ENCODE measurements around the gene IGSF9.

The IGSF9 gene, protein sequence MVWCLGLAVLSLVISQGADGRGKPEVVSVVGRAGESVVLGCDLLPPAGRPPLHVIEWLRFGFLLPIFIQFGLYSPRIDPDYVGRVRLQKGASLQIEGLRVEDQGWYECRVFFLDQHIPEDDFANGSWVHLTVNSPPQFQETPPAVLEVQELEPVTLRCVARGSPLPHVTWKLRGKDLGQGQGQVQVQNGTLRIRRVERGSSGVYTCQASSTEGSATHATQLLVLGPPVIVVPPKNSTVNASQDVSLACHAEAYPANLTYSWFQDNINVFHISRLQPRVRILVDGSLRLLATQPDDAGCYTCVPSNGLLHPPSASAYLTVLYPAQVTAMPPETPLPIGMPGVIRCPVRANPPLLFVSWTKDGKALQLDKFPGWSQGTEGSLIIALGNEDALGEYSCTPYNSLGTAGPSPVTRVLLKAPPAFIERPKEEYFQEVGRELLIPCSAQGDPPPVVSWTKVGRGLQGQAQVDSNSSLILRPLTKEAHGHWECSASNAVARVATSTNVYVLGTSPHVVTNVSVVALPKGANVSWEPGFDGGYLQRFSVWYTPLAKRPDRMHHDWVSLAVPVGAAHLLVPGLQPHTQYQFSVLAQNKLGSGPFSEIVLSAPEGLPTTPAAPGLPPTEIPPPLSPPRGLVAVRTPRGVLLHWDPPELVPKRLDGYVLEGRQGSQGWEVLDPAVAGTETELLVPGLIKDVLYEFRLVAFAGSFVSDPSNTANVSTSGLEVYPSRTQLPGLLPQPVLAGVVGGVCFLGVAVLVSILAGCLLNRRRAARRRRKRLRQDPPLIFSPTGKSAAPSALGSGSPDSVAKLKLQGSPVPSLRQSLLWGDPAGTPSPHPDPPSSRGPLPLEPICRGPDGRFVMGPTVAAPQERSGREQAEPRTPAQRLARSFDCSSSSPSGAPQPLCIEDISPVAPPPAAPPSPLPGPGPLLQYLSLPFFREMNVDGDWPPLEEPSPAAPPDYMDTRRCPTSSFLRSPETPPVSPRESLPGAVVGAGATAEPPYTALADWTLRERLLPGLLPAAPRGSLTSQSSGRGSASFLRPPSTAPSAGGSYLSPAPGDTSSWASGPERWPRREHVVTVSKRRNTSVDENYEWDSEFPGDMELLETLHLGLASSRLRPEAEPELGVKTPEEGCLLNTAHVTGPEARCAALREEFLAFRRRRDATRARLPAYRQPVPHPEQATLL
- total RNA-seq = 0 to 0.06 reads per million in 2 experiments

DNA sequence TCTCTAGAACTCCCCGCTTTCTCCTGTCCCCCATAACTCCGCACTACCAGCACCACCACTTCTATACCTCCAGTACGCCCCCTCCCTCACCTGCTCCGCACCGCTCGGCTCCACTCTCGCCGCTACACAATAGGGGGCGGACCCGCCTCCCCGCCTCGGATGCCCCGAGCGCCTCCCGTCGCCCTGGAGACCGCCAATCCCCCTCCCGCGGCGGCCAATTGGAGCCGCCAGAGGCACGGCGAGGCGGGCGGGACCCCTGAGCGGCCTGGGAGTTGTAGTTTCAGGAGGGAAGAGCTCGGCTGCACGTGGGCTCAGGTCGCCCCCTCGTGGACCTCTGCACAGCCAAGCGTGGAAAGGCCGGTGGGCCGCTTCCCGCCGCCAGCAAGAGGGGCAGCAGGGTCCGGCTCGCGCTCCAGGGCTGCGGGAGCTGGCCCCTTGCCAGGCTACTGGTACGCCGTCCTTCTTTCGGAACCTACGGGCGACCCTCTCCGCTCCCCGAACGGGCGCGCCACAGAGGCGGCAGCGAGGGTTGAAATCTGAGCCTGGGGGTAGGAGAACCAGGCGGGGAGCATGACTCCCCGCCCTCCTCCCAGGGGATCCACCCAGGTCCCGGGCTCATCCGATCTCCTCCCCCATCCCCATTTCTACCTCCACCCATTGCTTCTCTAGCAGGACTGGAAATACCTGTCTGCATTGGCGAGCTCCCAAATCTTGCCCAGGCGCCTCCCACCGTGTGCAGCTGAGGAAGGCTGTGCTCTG lies at the start of gene IGSF9:
Gene IGSF9 (minus strand): TSS at position 131 of the 759 bp plus-strand sequence. CDS start 2,159 bp downstream, outside the sequence.
- peak; percentile 71 for DNase-seq (ENCODE audit: low read depth)

DNA sequence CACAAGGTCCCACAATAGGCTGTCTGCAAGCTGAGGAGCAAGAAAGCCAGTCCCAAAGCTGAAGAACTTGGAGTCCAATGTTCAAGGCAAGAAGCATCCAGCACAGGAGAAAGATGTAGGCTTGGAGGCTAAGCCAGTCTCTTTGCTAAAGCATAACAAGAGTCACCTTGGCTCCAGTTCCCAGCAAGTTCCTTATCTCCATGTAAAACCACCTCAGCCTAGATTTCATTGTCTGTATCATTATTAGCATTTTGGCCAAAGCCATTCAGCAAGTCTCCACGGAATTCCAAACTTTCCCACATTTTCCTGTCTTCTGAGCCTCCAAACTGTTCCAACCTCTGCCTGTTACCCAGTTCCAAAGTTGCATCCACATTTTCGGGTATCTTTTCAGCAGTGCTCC lies 49.5 kb upstream of the IGSF9 start:
- no peak for DNase-seq (ENCODE audit: low read depth)

DNA sequence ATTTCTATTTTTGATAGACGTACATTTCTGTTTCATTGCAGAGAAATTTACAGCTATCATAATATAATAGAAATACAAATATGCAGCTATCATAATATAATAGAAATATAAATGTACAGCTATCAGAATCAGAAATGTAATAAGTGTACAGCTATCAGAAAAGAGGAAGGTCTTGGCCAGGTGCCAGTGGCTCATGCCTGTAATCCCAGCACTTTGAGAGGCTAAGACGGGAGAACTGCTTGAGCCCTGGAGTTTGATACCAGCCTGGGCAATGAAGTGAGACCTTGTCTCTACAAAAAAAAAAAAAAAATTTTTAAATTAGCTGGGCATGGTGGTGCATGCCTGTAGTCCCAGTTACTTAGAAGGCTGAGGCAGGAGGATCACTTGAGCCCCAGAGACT lies 48.5 kb upstream of the IGSF9 start:
- no peak for DNase-seq (ENCODE audit: low read depth)

DNA sequence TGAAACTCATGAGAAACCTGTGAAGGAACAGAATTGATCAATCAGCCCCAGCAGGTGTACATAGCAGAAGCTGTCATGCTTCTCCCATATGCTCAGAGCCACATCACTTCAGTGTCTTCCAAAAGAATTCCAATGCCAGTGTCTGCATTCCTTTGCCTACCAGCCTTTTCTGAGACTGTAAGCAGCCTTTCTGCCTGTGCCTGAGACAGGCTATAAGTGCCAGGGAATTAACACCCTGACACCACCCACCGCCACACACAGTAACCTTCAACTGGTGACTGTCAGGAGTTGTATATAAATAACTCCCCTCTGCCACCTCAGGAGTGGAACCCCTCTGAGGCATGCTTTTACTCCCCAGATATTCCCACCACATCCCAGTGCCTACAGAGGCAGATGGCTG lies 46.7 kb upstream of the IGSF9 start:
- DNase-seq (ENCODE audit: low read depth) = no peak

DNA sequence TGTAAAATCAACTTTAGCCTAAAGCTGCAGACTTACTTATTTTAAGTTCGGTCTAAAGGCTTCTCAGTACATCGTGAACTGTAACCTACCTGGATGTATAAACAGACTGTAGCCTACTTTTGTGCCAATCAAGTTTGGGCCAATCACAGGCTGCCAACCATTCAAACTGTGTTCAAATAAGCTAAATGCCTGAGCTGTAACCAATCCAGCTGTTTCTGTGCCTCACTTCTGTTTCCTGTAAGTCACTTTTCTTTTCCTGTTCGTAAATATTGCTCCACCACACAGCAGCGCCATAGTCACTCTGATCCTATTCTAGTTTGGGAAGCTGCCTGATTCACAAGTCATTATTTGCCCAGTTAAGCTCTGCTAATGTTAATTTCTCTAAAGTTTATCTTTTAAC lies 46.1 kb upstream of the IGSF9 start:
- DNase-seq (ENCODE audit: low read depth) = no peak

DNA sequence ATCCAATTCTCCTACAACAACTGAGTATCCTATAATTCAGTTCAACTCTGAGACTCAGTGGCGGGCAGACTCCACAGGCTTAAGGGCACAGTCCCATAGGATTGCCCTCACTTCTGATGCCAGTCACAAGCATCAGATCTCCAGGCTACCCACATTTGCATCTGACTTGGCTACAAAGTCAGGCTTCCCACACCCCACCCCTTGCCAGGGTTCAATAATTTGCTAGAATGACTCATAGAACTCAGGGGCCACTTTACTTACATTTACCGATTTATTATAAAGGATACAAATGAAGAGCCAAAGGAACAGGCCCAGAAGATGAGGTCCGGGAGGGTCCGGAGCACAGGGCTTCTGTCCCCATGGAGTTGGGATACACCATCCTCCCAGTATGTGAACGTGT lies 44.6 kb upstream of the IGSF9 start:
- DNase-seq (ENCODE audit: low read depth) = no peak

DNA sequence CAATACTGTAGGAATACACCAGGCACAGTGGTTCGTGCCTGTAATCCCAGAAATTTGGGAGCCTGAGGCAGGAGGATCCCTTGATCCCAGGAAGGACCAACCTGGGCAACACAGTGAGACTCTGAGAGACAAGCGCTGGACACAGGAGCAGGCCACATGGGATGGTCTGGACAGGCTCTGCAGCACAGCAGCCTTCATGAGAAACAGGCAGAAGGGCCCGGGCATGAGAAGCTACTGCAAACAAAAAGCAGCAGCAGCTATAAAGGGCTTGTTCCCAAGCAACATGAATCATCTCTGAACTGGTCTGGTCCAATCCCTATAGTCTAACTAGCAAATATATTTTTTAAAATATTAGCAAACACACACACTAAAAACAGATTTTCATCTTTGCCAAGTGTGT lies 44.2 kb upstream of the IGSF9 start:
- DNase-seq (ENCODE audit: low read depth) = no peak

DNA sequence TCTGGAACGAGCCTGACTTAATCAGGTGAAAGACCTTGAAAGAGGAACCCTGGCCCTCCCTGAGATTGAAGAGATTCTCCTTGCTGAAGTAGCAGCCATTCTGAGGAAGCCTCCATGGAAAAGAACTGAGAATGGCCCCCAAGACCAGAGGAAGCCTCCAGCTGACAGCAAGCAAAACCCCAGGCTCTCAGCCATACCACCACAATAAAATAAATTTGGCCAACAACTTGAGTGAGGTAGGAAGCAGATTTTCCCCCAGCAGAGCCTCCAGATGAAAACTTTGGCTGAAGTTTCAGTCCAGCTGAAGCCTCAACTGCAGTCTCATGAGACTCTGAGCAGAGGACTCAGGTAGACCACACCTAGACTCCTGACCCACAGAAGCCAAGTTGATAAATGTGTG lies 42.6 kb upstream of the IGSF9 start:
- DNase-seq (ENCODE audit: low read depth) = no peak

DNA sequence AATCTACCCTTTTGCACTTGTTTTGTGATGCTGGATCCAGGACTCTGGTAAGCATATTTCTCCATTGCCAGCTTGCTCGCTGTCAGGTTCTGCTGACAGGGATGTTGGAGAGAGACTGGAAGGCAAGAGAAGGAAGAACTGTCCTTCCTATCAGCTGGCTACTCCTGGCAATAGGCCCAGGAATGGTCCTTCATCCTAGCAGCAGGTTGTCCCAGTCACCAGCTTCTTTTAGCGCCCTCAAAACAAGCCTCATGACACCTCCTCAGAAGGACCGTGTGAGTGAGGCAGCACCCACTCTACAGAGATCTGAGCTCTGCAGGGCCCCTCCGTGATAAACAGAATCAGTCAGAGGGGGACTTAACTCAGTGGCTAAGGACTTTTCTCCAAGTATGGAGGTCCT lies 41.8 kb upstream of the IGSF9 start:
- DNase-seq (ENCODE audit: low read depth) = no peak

DNA sequence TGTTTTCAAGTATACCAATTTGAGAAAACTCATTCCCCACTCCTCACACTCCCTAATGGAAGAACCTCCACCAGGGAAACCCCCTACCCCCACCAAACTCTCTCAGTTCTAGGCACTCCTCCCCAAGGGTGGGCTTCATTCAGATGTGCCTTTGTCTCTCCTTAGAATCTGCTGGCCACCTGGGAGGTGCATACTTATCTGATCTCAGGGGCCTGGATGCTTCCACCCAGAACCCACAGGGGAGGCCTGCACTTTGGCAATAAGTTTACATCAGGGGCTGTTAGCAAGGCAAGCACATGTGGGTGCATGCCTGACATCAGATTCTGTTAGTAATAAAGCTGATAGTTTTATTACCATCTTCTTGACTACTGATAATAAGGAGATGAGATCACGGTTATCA lies 41.1 kb upstream of the IGSF9 start:
- no peak for DNase-seq (ENCODE audit: low read depth)

DNA sequence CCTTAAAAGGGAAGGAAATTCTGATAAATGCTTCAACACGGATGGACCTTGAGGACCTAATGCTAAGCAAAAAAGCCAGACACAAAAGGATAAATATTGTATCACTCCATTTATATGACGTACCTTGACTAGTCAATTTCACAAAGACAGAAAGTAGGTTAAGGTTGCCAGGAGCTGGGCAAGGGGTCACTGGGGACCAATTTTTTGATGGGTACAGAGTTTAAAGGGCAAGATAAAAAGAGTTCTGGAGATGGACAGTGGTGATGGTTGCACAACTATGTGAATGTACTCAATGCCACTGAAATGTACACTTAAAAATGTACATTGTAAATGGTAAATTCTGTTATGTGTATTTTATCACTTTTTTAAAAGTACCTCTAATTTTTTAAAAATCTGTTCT lies 40.7 kb upstream of the IGSF9 start:
- no peak for DNase-seq (ENCODE audit: low read depth)

DNA sequence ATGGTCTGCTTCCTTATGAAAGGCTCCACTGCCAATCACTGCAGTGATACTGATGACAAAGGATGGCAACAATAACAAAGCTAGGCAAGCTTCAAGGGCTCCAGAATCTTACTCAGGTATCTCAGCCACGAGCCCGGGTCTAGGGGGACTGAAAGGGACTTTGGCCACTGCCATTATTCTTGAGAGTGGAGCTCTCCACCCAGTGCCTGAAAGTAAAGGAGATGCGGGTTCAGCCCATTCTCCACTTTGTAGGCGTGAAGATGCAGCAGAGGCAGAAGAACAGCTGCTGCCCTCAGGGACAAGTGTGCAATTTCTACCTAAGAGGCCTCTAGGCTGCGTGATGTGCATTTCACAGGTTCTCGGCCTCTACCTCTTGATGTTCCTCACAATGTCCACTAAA lies 40.1 kb upstream of the IGSF9 start:
- DNase-seq (ENCODE audit: low read depth) = no peak

DNA sequence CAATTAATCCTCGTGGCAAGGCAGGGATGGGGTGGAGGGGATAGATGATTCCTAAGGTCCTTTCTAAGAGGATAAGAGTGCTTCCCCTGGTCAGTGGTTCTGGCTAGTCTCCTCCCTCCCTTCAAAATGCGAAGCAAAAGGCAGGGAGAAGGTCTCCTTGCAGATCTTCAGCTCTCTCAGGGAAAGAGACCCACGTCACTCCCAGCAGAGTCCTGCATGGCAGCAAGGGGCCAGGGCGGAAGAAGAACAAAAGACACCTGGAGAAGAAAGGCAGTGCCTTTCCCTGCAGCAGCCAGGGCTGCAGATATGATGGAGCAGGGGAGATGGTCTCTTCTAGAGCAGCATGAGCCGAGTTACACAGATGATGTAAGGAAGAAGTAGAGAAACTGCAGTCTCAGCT lies 38.3 kb upstream of the IGSF9 start:
- no peak for DNase-seq (ENCODE audit: low read depth)

DNA sequence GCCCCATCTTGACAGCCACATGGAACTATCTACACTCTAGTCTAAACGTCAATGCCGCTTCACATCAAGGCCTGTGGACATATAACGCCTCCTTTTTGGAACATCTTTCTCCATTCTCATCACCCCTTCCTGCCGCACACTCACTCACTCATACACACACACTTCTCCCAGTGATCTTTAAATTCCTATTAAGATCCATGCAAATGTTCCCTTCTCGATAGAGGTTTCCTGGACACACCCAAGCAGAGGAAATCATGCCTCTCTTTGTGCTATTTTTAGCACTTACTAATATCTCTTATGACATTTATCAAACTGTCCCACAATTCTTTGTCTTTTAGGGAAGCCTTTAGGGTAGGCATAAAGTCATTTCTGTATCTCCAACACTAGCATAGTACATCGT lies 36.9 kb upstream of the IGSF9 start:
- no peak for DNase-seq (ENCODE audit: low read depth)

DNA sequence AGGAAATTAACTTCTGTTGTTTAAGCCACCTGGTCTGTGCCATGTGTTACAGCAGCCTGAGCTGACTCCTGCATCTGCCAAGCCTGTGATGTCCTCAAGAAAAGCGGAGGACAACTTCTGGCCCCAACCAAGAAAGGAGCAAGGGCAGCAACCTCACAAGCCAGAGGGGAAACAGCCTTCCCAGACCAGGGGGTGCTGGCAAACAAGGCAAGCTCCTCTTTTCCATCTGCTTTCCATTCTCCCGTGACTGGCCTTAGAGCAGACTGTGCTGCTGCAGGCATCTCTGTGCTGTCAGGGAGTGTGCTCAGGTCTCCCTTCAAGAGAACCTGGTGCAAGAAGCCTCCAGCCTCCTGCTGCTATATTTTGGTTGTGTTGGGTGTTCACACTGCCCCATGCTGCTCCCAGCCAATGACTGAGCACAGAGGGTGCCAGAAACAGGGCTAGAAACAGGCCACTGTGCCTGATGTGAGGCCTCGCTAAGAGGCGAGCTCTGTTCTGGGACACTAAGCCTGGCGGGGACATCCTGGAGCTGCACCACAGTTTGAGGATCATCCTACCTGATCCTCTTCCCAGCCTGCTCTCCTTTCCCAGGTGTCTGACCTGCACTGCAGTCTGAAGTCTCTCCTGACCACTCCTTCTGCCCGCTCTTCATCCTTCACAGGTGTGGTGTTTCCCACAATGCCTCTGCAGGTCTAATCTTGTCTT lies 36.1 kb upstream of the IGSF9 start:
- DNase-seq (ENCODE audit: low read depth) = no peak

DNA sequence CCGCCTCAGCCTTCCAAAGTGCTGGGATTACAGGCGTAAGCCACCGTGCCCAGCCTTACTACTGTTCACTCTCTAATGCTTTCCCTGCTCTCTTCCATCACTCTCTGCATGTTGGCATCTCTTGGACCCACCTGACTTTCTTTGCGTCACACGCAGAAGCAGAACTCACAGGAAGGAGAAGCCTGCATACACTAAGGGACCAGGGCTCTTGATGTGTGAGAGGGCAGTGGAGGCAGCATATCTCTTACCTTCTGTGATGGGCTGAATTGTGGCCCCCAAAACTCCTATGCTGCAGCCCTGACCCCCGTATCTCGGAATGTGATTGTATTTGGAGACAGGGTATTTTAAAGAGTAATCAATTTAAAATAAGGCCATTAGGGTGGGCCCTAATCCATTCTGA lies 35.4 kb upstream of the IGSF9 start:
- DNase-seq (ENCODE audit: low read depth) = no peak

DNA sequence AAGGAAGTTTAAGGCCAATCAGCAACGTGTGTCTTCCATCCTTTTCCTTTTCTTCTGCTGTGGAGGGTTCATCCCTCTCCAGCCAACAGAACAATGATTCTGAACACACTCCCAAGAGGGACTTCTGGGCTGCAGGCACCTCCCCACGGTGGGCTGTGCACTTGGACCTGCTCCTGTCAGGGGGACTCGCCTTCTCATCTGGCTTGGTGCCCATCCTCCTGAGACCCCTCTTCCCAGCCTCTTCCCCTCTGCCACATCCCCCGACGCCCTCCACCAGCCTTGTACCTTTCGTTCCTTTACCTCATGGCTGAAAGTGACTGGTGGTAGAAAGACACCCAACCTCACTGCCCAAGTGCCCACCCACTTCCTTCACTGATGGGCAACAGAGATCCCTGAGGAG lies 34.7 kb upstream of the IGSF9 start:
- DNase-seq (ENCODE audit: low read depth) = no peak

DNA sequence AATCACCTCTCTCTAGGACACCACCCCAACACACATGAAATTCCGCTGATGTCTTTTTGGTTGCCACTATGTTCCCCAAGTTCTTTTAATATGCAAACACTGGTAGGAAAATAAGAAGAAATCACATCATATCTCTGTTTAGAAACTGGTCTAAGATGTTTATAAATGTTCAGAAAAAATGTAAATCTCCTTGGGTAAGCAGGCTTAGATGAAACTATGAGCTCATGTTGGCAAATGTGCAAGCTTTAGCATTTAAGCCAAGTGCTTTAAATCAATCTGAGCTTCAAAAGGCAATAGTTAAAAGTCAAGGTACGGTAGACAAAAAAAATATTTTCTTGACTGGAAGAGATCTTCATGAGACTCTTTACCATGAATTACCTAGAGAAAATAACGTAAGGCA lies 33.8 kb upstream of the IGSF9 start:
- DNase-seq (ENCODE audit: low read depth) = no peak

DNA sequence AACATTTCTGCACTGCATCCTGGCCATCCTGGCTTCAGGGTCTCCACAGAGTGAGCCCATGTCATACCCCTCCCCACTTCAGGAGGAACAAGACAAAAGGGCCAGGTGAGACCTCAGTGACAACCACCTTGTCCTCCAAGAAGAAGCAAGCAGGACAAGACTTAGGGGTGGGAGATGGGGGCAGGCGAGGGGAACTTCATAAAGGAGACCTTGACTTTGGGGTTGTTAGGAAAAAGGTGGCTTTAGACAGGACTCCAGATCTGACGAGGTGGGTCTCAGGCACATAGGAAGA lies 32.6 kb upstream of the IGSF9 start:
- DNase-seq (ENCODE audit: low read depth) = no peak

DNA sequence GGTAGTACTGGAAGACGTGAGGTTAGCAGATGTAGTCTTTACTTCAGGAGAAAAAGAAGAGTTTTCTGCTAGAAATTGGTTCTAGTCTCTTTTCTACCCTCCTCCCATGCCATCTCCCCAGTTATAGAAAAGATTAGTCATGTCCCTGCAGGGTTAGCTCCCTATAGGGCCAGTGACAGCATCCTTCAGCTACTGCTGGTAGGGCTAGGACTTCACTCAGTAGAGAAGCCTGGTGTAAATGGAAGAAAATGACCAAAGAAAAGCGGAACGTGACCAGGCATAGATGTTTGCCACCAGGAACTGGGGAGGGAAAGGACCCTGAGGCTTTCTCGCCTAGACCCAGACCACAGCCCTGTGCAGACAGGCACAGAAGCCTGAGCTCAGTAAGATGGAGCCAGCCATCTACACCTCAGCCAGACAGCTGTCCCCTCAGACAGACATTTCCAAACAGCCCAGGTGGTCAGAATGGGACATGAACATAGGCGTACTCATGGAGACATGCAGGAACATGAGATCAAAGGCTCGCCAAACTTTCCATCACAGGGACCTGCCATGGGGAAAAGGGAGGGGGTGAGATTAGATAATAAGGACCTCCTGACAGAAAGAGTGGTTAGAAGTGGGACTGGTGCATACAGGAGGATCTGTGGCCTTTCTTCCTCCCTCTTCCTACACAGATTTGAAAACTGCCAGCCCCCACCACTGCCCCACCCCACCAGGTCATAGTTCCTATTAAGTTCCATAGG lies 32.1 kb upstream of the IGSF9 start:
- no peak for DNase-seq (ENCODE audit: low read depth)

Data from T follicular helper cell (primary cell).